Panc1 (cell line): Measurements from ENCODE around the gene CACNA1C.

Experiments
- POLR2AphosphoS5 ChIP-seq: IDR thresholded peaks from 2 replicates; pipeline ENCODE4 v1.6.1; 2012; ENCODE audit warnings: mild to moderate bottlenecking, low read depth, low read length, moderate library complexity
- SIN3A ChIP-seq: IDR thresholded peaks from 2 replicates; pipeline ENCODE4 v1.6.1; 2012; ENCODE audit warnings: low read depth, mild to moderate bottlenecking, low read length, moderate library complexity, borderline replicate concordance; ENCODE audit not compliant: insufficient read depth
- TF ChIP-seq, protein P1 (sequence below): fragments of 450-650 bp; IDR thresholded peaks from 2 replicates; pipeline ENCODE4 v1.5.1; 2017; ENCODE audit warnings: mild to moderate bottlenecking

DNA sequence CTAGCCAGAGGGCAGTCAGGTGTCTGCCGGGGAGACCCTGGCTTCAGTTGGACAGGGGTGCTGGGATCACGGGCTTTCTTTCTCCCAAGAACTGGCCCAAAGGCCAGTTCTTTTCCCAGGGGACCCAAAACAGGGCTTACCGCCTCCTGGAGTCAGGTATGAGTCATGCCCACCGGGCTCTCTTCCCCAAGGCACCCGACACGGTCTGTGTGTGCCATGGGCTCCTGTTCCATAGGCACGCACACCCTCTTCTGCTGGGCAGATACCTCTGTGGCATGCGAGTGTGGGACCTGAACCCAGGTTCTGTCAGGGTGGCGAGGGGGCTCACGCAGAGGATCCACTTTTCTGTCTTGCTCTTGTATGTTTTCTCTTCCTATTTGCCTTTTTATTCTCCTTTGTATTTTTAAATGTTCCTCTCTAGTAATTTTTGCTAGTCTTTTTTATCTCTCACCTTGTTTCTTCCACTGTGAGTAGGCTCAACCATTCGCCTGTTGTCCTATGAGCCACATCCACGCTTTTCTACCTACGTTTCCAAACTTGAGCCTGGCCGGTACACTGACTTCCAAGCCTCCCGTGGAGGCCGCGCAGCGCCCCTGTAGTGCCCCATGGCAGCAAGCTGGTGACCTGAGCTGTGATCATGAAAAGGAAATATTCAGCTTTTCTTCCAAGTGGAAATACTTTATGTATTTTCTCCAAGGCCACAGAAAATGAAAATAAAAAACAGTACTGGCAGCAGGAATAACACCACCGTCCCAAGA lies 362.2 kb downstream of the CACNA1C start:
- no peak for TF ChIP-seq SIN3A
- TF ChIP-seq, protein P1, sequence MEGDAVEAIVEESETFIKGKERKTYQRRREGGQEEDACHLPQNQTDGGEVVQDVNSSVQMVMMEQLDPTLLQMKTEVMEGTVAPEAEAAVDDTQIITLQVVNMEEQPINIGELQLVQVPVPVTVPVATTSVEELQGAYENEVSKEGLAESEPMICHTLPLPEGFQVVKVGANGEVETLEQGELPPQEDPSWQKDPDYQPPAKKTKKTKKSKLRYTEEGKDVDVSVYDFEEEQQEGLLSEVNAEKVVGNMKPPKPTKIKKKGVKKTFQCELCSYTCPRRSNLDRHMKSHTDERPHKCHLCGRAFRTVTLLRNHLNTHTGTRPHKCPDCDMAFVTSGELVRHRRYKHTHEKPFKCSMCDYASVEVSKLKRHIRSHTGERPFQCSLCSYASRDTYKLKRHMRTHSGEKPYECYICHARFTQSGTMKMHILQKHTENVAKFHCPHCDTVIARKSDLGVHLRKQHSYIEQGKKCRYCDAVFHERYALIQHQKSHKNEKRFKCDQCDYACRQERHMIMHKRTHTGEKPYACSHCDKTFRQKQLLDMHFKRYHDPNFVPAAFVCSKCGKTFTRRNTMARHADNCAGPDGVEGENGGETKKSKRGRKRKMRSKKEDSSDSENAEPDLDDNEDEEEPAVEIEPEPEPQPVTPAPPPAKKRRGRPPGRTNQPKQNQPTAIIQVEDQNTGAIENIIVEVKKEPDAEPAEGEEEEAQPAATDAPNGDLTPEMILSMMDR = no peak
- TF ChIP-seq POLR2AphosphoS5 = no peak
